Measurements from ENCODE around the gene CDON. TPM values are rescaled to one million over a fixed set of nuclear protein-coding genes. Genes with fewer than 3 reads are reported as not detected.

The CDON gene
- total RNA-seq, 1 donor from 2014 or later, result 157 TPM

DNA sequence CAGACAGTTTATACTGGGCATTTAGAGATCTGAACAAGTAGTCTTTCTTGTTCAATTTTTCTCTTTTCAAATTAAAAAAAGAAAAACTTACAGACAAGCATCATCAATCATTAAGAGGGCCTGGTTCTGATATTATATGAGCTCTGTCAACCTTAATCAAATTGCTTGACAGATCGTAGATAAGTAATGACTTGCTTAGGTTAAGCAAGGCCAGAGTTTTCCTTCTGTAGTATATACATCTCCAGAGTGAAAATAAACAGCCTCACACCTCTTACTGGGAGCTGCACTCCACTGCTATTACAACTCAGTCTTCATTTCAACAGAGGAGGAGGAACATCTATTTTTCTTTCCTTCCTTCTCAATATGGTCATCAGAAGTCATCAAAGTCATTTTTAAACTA, 13.5 kb downstream of the CDON start:
- TF ChIP-seq, protein P1, sequence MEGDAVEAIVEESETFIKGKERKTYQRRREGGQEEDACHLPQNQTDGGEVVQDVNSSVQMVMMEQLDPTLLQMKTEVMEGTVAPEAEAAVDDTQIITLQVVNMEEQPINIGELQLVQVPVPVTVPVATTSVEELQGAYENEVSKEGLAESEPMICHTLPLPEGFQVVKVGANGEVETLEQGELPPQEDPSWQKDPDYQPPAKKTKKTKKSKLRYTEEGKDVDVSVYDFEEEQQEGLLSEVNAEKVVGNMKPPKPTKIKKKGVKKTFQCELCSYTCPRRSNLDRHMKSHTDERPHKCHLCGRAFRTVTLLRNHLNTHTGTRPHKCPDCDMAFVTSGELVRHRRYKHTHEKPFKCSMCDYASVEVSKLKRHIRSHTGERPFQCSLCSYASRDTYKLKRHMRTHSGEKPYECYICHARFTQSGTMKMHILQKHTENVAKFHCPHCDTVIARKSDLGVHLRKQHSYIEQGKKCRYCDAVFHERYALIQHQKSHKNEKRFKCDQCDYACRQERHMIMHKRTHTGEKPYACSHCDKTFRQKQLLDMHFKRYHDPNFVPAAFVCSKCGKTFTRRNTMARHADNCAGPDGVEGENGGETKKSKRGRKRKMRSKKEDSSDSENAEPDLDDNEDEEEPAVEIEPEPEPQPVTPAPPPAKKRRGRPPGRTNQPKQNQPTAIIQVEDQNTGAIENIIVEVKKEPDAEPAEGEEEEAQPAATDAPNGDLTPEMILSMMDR (conservative IDR thresholded peaks at IDR 0.05), result no peak
- no peaks in the 10 kb centered on the region for H3K9me3 Mint-ChIP-seq
- no peak overlapping the region for H3K27ac Mint-ChIP-seq
- peaks cover 56% of the 10 kb centered on the region for H3K4me1 Mint-ChIP-seq (ENCODE audit: unreplicated experiment)
- no peak for DNase-seq (ENCODE audit: extremely low spot score, unreplicated experiment)
- no peak overlapping the region for H3K4me3 Mint-ChIP-seq
- peaks cover 17% of the 10 kb centered on the region for H3K36me3 Mint-ChIP-seq
- H3K27me3 Mint-ChIP-seq, result peaks cover 3% of the 10 kb centered on the region

DNA sequence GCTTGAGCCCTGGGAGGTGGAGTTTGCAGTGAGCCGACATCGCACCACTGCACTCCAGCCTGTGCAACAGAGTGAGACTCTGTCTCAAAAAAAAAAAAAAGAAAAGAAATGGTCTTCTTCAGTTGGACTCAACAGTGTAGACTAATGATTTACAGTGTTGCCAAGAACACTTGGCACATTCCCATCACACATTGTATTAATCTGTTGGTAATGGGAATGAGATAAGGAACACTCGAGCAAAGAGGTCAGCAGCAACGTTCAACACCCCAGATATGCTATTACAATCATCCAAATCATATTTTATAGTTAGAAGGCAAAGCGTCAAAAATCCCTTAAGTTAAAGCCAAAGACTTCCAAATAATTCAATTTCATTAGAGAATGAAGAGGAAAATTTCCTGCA, 14.5 kb downstream of the CDON start:
- H3K27ac Mint-ChIP-seq, result no peak overlapping the region
- peaks cover 17% of the 10 kb centered on the region for H3K36me3 Mint-ChIP-seq
- H3K4me3 Mint-ChIP-seq, result no peak overlapping the region
- H3K9me3 Mint-ChIP-seq, result no peaks in the 10 kb centered on the region
- no peak for DNase-seq (ENCODE audit: extremely low spot score, unreplicated experiment)
- TF ChIP-seq, protein P1 (conservative IDR thresholded peaks at IDR 0.05), result no peak
- peaks cover 49% of the 10 kb centered on the region for H3K4me1 Mint-ChIP-seq (ENCODE audit: unreplicated experiment)
- H3K27me3 Mint-ChIP-seq, result peaks cover 3% of the 10 kb centered on the region

DNA sequence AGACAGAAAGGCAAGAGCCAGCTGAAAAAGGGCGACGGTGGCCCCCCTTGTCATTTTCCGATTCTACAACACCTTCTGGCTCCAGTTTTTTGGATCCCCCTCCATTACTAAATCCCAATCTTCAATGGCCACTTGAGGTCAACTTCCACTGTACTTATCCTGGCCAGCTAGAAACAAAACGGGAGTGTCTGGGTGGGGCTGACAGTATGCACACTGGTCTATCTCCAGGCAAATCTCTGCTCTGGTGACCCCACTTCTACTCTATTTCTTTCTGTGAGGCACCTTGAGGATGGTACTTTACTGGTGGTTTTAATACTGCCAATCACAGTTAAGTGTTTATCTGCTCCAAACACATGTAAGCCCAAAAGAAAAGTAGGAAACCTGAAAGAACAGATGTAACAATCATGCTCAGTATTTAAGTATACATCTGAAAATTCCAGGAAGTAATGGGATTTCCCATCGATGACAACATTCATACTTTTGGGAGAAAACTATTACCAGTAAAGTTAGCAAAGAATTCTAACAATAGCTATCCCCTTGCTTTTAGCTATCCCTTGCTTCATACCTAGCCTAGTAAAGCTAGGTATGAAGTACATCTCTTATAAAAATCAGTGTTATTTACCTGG, 16.0 kb downstream of the CDON start:
- Mint-ChIP-seq H3K27me3 (peaks cover 3% of the 10 kb centered on the region), H3K9me3 (no peaks in the 10 kb centered on the region), H3K4me3 (no peak overlapping the region), H3K36me3 (peaks cover 17% of the 10 kb centered on the region), H3K4me1 (ENCODE audit: unreplicated experiment) (peaks cover 45% of the 10 kb centered on the region), H3K27ac (no peak overlapping the region)
- DNase-seq (ENCODE audit: extremely low spot score, unreplicated experiment), result no peak
- TF ChIP-seq, protein P1 (conservative IDR thresholded peaks at IDR 0.05), result no peak

DNA sequence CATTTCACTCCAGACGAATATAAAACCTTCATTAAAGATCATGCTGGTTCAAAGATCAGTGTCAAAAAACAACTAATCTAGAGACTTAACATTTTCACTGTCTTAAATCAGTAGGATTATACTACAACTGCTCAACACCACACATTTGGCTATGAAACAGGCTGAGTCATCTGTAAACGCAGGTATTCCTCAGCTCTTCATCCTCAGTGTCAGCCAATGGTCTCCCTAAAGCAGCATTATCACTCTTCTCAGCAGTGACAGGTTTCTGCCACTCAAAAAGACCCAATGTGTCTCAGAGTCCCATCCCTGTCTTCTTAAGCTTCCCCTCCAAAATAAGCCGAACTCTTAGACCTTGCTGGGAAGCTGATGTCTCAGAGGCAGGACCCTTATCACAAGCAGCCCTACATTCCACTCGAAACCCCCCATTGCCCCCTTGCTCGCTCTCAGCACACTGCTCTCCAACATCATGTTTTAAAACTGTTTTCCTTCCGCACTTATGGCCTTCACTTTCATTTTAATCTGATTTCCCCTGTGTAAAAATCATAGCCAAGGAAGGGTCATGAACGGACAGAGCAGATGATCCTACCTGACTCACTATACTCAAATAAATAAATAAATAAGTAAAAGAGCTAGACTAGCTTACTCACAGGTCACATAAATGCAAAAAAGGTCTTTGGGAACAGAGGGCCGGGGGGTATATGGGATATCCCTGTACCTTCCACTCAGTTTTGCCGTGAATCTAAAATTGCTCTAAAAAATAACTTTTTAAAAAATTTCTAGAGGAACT, 23.0 kb downstream of the CDON start:
- no peak for DNase-seq (ENCODE audit: extremely low spot score, unreplicated experiment)
- H3K9me3 Mint-ChIP-seq, result no peaks in the 10 kb centered on the region
- peaks cover 4% of the 10 kb centered on the region for H3K36me3 Mint-ChIP-seq
- H3K27me3 Mint-ChIP-seq, result no peaks in the 10 kb centered on the region
- TF ChIP-seq, protein P1 (conservative IDR thresholded peaks at IDR 0.05), result no peak
- H3K4me1 Mint-ChIP-seq (ENCODE audit: unreplicated experiment), result peaks cover 32% of the 10 kb centered on the region
- no peak overlapping the region for H3K27ac Mint-ChIP-seq
- no peak overlapping the region for H3K4me3 Mint-ChIP-seq

DNA sequence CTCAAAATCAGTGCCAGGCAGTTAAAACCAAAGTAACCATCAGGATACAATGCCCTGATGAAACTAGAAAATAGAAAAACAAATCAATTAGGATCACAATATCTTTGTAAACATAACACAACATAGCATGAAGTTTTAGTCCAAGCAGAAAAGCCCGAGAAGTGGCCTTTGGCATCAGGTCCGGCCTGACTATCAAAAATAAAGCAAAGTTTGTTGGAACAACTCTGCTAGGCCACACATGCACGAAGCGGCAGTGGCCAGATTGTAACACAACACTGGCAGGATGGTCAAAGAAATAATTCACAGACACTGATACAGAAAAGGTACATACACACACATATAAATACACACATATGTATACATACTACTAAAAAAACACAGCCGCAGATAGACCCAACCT, 26.9 kb downstream of the CDON start:
- TF ChIP-seq, protein P1 (conservative IDR thresholded peaks at IDR 0.05), result no peak
- Mint-ChIP-seq H3K9me3 (no peaks in the 10 kb centered on the region), H3K27ac (no peak overlapping the region), H3K4me3 (no peak overlapping the region), H3K4me1 (ENCODE audit: unreplicated experiment) (peaks cover 59% of the 10 kb centered on the region), H3K27me3 (no peaks in the 10 kb centered on the region), H3K36me3 (peaks cover 3% of the 10 kb centered on the region)
- no peak for DNase-seq (ENCODE audit: extremely low spot score, unreplicated experiment)
